Bronchial epithelial cell (primary cell): ENCODE results near the gene HIGD1C. TPM values are rescaled to one million over a fixed set of nuclear protein-coding genes. Genes with fewer than 3 reads are reported as not detected.
"Not testable (repeated sequence)": the region's sequence is repeated elsewhere in the genome, so short reads cannot be mapped to it uniquely, and the experiment has no call there.

Experiments
- DNase-seq: peaks from one replicate; pipeline ENCODE4 v3.0.0-alpha.2; 2010; ENCODE audit warnings: low read depth
- FAIRE-seq: peaks from 2 replicates; lab custom pipeline; 2011; peaks lifted over from hg19 to GRCh38; lab: Jason Lieb, UNC
- H3K27me3 ChIP-seq: 2 replicates; pipeline ENCODE4 v1.5.1; 2011; ENCODE audit warnings: low read length; ENCODE audit not compliant: control insufficient read depth, insufficient read depth
- H3K36me3 ChIP-seq: 2 replicates; pipeline ENCODE4 v1.5.1; 2011; ENCODE audit warnings: low read length; ENCODE audit not compliant: control insufficient read depth, insufficient read depth
- H3K4me3 ChIP-seq: 2 replicates; pipeline ENCODE4 v1.5.1; 2011; ENCODE audit warnings: mild to moderate bottlenecking, low read depth, low read length, control low read depth
- total RNA-seq: library from RNA; depleted of rRNA; stranded (reverse); fragments of >200 nt; gene quantifications from 2 replicates; pipeline ENCODE4 v1.2.1, GENCODE V29; 2014
- TF ChIP-seq, protein P1 (sequence below): IDR thresholded peaks from 2 replicates; pipeline ENCODE4 v1.5.1; 2011; ENCODE audit warnings: mild to moderate bottlenecking, moderate library complexity, low read length, control low read depth, inconsistent platforms; ENCODE audit not compliant: insufficient read depth, severe bottlenecking

The HIGD1C gene
- total RNA-seq, 1 donor from 2014 or later: not detected

DNA sequence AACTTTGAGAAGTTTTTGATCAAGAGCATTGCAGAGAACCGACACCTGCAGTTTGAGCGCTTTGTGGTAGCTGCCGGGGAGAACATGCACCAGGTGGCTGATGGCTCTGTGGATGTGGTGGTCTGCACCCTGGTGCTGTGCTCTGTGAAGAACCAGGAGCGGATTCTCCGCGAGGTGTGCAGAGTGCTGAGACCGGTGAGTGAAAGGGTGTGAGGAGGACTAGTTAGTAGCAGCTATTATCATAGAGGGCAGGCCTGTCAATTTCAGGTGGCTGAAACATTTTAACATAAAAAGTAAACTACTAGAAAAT is 27.0 kb upstream of the HIGD1C start:
- H3K4me3 ChIP-seq: peak overlapping the region; percentile 27
- TF ChIP-seq, protein P1, sequence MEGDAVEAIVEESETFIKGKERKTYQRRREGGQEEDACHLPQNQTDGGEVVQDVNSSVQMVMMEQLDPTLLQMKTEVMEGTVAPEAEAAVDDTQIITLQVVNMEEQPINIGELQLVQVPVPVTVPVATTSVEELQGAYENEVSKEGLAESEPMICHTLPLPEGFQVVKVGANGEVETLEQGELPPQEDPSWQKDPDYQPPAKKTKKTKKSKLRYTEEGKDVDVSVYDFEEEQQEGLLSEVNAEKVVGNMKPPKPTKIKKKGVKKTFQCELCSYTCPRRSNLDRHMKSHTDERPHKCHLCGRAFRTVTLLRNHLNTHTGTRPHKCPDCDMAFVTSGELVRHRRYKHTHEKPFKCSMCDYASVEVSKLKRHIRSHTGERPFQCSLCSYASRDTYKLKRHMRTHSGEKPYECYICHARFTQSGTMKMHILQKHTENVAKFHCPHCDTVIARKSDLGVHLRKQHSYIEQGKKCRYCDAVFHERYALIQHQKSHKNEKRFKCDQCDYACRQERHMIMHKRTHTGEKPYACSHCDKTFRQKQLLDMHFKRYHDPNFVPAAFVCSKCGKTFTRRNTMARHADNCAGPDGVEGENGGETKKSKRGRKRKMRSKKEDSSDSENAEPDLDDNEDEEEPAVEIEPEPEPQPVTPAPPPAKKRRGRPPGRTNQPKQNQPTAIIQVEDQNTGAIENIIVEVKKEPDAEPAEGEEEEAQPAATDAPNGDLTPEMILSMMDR: no peak
- FAIRE-seq: no peak
- no peaks in the 10 kb centered on the region for H3K36me3 ChIP-seq
- DNase-seq: no peak
- H3K27me3 ChIP-seq: no peaks in the 10 kb centered on the region

- Histone ChIP-seq H3K27me3 (no peaks in the 10 kb centered on the region), H3K36me3 (no peaks in the 10 kb centered on the region), H3K4me3 (no peak overlapping the region)
- FAIRE-seq: no peak
- no peak for DNase-seq
- TF ChIP-seq, protein P1: no peak
Measured at GRCh38 chr12:50925920-50926319, 26.4 kb upstream of the HIGD1C start.

DNA sequence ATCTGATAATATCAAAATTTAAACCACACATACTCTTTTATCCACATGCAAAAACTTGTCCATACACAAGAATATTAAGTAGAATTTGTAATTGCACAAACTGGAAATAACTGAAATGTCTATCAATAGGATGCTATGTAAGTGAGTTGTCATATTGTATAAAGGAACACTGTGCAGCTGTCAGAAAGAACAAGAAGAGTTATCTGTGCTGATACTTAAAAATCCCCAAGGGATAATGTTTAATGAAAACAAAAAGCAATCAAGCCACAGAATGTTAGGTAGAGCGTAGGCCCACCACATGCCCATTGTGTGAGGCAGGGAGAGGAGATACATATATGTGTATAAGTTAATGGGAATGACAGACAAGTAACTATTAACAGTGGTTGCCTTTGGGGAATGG is 25.9 kb upstream of the HIGD1C start:
- DNase-seq (no peak), FAIRE-seq (no peak)
- no peaks in the 10 kb centered on the region for H3K27me3 ChIP-seq
- no peaks in the 10 kb centered on the region for H3K36me3 ChIP-seq
- no peak overlapping the region for H3K4me3 ChIP-seq
- TF ChIP-seq, protein P1: no peak

GRCh38 chr12:50926932-50927331 is 25.4 kb upstream of the HIGD1C start:
- FAIRE-seq, H3K36me3 ChIP-seq, DNase-seq, H3K4me3 ChIP-seq, H3K27me3 ChIP-seq: not testable (repeated sequence)

DNA sequence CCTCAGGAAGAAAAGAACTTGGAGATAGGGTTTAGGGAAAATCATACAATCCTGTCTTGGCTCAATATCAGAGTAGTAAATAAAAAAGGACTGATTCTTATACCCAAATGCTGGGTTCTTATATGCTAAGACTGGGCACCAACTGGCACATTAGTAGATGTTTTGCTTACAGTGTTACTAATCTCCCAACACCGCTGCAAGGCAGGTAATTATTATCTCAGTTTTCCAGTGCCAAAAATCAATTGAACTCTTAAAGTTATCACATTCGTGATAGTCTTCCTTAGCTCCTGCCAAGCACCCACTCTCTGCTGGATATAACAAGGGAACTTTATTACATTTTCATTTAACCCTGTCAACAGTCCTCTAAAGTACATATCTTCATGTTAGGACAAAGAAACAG is 25.0 kb upstream of the HIGD1C start:
- no peak for FAIRE-seq
- Histone ChIP-seq H3K27me3 (no peaks in the 10 kb centered on the region), H3K4me3 (no peak overlapping the region), H3K36me3 (no peaks in the 10 kb centered on the region)
- no peak for DNase-seq
- TF ChIP-seq, protein P1: no peak

- Histone ChIP-seq H3K36me3 (no peaks in the 10 kb centered on the region), H3K4me3 (no peak overlapping the region), H3K27me3 (no peaks in the 10 kb centered on the region)
- TF ChIP-seq, protein P1: no peak
- DNase-seq: no peak
- FAIRE-seq: no peak
Measured at GRCh38 chr12:50927766-50928224, 24.5 kb upstream of the HIGD1C start.
